GM19043 (cell line): ENCODE measurements around the gene SDF2L1.
"Not testable (repeated sequence)": the region's sequence is repeated elsewhere in the genome, so short reads cannot be mapped to it uniquely, and the experiment has no call there.

ENCODE experiments used
- ATAC-seq: cut with Tn5 transposase; IDR thresholded peaks from one replicate; pipeline ENCODE4 v1.9.1; 2021; ENCODE audit warnings: low read depth; ENCODE audit not compliant: unreplicated experiment

The SDF2L1 gene

DNA sequence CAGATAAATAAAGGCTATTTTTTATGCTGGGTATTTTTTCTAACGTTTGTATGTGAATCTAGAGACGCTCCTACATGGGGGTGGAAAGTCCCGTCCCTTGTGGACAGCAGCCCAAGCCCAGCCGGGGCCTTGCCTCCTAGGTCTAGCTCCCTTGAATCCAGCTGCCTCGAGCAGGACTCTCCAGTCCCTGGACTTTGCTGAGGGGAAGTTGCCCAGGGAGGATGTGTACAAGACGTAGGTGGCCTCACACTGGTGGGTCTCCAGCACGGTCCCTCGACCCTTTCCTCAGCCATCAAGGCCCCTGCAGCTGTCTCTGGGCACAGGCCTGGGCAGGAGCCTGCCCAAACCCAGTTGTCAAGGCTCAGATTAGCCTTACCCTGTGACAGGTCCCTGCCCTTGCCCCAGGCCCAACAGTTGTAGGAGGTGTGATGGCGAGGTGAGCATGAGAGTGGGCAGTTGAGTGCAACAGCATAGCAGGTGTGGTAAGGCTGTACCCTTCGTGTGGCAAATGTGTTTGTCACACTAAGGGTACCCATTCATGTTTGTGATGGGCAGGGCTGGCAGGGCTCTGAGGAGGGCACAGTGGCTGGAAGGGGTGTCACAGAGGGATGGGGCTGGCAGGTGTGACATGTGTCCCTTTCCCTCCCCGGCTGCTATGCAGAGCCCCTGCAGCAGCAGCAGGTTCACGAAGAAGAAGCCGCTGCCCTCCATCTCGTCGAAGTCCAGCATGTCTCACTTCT, 6.2 kb upstream of the SDF2L1 start:
- no peak for ATAC-seq

DNA sequence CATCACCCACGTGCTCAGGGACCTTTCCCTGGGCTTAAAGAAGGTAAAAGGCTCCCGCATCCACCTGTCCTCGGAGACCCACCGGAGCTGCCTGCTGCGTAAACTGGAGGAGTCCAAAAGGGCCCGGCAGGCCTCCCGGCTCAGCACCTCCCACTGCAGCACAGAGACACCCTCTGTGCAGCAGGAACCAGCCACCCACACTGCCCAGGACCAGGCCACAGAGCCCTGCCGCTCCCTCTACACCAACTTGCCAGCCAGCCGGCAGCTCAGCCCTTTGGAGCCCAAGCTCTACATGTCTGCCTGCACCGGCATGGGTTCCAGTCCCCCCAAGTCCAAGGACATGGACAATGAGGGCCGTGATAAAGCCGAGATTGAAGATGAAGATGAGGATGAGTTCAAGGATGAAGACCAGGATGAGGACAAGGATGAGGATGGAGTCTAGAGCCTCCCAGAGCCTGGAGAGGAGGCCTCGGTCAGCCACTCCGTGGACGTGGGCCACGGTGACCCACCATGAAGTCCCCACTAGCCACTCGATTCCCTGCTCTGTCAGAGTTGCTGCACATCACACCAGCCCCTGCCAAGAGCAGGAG, 5.4 kb upstream of the SDF2L1 start:
- no peak for ATAC-seq

DNA sequence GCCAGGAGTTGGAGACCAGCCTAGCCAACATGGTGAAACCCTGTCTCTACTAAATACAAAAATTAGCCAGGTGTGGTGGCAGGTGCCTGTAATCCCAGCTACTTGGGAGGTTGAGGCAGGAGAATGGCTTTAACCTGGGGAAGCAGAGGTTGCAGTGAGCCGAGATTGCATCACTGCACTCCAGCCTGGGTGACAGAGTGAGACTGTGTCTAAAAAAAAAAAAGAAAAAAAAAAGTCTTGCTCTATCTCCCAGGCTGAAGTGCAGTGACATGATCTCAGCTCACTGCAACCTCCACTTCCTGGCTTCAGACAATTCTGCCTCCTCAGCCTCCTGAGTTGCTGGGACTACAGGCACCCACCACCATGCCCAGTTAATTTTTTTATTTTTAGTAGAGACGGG, 4.7 kb upstream of the SDF2L1 start:
- ATAC-seq: not testable (repeated sequence)

DNA sequence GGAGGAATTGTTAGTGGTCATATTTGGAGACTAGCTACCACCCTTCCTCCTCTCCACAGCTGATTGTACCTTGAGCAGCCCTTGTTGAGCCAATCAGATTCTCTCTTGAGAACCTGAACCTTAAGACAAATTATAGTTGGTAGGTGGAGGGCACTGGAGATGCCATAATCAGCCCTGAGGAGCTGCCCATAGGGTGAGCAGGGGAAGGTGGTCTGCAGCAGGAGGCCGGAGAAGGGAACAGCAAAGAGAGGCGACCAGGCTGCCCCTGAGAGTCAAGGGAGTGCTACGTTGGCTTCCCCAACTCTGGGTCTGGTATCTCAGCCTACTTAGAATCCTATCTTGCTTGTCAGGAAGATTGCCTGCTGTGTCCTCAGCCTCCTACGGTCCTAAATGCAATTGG, 2.7 kb upstream of the SDF2L1 start:
- no peak for ATAC-seq

DNA sequence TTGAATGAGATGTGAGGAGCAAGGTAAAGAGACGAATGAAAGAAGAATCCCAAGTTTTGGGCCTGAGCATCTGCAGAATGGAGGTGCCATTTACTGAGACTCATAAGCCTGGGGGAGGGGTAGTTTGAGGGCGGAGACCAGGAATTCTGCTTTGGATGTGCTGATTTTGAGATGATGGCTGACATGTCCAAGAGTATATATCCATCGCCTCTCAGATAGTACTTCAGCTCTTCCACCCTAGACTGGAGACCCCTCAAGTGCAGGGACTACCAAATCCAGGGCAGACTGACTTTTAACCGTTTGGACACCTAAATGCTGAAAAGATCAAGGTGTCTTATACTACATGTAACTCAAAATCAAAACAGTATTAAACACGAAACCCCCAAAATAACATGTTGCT, 1.3 kb upstream of the SDF2L1 start:
- ATAC-seq: no peak

DNA sequence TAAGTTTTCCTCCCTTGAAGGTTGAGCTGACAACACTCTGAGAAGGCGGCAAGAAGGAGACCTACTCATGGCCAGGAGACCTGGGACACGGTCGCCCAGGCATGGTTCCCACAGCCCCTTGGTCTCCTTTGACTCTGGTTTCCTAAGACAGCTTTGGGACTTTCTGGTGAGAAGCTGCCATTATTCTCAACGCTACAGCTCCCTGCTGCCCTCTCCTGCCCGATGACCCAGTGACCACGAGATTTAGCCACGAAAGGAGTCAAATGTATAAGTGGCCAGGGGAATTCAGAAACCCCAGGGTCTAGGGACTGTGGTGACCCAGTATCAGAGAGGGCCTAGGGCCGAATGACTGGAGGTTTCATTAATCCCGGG, 699 bp upstream of the SDF2L1 start:
- no peak for ATAC-seq

DNA sequence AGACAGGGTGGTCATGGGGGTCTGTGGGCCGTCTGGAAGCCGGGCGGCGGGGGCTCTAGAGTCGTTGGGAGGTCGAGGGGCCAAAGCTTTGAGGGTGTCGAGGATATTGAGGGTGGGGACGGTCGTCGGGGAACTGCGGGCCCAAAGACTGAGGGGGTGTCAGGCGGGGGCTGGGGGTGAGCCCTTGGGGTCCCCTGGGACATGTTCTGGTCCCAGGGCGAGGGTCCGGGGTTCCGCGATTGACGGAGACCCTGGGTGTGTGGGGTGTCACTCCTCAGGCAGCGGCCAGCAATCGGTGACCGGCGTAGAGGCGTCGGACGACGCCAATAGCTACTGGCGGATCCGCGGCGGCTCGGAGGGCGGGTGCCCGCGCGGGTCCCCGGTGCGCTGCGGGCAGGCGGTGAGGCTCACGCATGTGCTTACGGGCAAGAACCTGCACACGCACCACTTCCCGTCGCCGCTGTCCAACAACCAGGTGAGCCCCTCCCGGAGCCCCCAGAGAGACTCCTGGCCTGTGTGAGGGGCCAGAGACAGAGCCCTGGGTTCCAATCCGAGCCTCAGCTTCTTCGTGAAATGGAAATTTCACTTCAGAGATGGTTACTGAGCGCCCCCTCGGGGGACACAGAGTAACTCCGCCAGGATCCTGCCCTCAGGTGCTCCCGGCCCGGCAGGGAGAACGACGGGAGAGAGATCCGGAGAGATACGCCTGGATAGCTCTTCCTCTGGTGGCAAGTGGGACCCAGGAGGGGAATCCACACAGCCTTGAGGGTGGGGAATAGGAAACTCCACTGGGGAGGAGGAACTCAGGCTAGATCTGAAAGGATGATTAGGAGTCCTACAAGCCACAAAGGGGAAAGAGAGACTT, 714 bp downstream of the SDF2L1 start:
- no peak for ATAC-seq

DNA sequence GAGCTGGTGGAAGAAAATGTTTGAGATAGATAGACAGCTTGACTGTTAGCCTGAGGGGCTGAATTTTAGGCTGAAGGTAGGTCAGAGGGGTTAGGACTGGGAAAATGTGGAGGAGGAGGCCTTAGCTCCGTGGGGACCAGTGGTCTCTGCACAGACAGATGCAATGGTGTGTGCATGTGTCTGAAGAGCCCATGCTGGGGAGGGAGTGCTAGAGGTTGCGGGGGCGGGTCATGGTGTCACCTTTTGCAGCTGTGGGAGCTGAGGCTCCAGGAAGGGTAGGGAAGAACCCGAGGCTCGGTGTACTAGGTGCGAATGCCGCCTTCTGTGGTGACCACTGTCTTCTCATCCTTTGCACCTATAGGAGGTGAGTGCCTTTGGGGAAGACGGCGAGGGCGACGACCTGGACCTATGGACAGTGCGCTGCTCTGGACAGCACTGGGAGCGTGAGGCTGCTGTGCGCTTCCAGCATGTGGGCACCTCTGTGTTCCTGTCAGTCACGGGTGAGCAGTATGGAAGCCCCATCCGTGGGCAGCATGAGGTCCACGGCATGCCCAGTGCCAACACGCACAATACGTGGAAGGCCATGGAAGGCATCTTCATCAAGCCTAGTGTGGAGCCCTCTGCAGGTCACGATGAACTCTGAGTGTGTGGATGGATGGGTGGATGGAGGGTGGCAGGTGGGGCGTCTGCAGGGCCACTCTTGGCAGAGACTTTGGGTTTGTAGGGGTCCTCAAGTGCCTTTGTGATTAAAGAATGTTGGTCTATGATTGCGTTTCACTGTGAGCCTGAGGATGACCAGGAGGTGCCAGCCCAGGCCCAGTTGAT, 1.6 kb downstream of the SDF2L1 start:
- ATAC-seq: no peak

DNA sequence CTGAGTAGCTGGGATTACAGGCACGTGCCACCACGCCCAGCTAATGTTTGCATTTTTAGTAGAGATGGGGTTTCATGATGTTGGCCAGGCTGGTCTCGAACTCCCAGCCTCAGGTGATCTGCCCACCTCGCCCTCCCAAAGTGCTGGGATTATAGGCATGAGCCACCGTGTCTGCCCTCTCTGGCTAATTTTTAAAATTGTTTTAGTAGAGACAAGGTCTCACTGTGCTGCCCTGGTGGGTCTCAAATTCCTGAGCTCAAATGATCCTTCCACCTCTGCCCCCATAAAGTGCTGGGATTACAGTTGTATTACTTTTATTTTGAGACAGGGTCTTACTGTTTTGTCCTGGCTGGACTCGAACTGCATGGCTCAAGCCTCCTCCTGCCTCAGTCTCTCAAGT, 3.4 kb downstream of the SDF2L1 start:
- ATAC-seq: not testable (repeated sequence)

DNA sequence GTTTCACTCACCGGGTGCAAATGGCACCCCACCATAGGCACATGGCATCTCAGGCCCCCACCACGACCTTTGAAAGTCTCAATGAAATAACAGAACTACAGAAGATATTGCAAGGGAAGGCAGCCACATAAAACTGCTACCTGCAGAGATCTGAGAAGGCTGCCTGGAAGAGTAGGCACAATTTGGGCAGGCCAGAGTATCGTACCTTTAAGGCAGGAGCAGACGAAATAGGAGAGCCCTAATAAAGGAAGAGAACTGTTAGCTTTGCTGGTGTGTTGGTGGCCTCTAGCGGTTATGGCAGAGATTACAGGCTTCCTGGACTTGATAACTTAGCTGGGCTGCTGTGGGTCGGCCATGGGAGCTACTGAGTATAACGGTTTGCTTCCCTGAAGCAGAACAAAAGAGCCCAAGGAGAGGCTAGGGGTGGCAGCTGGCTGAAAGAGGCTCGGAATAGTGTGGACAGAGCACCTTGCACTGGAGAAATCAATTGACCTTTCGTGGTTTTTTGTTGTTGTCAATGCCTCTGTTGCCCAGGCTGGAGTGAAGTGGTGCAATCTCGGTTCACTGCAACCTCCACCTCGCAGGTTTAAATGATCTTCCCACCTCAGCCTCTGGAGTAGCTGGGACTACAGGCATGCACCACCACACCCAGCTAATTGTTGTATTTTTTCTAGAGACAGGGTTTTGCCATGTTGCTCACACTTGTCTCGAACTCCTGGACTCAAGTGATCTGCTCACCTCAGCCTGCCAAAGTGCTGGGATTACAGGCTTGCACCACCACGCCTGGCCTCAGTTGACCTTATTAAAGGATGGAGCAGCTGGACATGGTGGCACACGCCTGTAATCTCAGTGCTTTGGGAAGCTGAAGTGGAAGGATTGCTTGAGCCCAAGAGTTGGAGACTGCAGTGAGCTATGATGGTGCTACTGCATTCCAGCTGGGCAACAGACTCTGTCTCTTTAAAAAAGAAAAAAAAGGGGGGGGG, 4.8 kb downstream of the SDF2L1 start:
- no peak for ATAC-seq

DNA sequence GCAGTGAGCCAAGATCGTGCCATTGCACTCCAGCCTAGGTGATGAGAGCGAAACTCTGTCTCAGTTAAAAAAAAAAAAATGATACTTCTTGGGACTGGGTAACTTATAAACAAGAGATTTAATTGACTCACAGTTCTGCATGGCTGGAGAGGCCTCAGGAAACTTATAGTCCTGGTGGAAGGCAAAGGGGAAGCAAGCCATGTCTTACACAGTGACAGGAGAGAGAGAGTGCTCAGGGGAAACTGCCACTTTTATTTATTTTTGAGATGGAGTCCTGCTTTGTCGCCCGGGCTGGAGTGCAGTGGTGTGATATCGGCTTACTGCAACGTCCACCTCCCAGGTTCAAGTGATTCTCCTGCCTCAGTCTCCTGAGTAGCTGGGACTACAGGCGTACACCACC, 8.2 kb downstream of the SDF2L1 start:
- ATAC-seq: no peak

DNA sequence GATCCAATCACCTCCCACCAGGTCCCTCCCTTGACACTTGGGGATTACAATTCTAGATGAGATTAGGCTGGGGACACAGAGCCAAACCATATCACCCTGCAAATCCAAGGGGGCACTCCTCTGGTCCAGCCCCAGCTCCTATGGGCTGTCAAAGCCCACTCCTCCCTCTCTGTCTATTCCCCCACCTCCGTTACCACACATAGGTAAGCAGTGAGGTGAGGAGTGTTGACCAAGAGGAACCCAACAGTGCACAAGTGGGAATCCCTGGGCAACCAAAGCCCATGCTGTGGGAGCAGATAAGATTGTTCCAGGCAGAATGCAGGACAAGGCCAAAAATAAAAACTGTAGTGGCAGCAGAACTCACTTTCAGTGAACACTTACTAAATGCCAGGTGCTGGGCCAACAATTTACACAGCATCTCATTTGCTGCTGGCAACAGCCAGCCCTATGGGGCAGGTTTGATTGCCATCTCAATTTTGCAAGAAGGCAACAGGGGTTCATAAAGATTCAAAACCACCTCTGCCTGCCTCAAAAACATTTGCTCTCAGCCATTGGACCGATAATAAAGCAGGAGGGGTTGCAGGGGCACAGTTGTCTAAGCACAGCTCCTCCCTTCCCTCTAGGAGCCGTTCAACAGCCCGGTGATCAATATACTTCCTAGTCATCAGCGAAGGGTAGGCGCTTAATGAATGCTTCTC, 8.9 kb downstream of the SDF2L1 start:
- no peak for ATAC-seq

DNA sequence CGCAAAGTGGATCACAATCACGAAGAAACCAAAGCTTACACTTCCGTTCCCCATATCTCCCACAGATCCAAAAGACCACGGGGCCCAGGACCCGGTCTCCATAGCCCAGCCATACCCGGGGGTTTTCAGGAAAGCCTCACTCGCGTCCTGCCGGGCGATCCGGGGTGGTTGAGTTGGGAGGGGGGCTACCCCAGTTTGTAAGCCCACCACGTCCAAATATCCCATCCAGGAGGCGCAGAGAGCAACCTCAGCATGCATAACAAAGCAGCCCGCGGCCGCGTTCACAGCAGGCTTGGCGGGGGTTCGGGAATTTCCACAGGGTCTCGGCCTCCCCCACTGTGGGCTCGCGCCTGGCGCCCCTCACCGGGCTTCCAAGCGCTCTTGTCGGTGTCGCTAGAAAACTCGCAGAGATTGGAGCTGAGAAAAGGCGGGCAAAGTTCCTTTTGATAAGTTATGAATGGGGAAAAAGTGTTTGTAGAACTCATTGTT, 9.5 kb downstream of the SDF2L1 start:
- peak; percentile 28 for ATAC-seq

DNA sequence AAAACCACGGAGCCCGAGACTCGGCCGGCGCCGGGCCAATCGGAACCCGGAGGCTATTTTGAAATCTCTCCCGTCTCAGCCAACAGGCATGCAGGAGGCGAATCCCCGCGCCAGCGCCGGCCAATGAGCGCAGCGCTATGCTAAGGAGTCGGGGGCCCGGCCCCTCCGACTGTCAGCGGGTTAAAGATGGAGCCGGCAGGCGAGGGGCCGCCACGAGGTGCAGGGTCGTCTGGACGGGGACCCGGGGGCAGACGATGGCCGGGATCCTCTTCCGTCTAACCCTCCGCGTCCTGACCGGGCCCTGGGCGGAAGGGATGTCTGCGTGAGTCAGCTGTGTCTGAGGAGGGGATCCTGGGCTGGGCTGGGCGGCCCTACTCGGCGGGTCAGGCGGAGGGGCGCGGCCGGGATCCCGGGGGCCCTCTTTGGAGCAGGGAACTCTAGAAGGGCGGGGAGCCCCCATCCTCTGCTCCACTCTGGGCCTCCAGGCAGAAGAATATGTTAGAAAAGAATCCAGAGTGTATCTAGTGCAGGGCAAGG, 10.0 kb downstream of the SDF2L1 start:
- peak; percentile 92 for ATAC-seq

DNA sequence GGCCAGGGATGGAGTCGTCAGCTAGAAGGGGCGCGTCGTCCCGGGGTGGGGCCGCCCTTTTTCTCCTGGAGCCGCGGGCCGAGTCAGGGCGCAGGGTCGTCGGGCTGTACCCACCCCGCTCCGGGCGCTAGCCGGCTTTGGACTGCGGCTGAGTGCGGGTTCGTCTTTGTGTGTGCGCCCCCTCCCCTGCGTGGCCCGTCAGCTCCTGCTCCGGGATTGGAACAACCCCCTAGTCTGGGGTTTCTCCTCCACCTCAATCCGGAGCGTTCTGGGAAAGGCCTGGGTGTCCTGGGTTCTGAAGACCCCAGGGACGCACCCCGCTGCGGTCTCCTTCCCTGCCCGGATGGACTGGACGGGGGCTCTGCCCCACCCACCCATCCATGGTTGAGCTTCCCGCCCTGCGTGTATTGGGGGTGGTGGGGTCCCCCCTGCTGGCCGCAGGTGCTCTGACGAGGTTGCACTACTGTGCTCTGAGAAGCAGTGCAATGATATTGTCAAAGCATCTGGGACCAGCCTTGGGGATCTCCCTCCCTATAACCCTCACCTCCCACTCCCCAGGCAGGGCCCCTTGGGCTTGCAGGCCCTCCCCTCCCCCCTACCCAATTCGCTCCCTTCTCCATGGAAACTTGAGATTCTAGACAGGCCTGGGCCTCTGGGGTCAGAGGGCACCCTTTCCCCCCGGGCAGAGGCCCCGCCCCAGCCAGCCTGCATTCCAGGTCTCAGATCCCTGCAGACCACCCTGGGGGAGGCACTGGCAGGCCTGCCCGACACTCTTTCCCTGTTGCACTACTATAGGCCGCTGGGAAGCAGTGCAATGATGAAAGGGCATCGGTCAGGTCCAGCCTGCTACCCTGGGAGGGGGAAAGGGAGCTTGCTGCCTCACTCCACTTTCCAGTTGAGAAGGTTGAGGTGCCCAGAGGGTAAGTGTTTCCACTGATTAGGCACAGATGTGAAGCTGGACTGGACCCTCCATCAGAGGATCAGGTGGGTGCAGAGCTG, 10.7 kb downstream of the SDF2L1 start:
- no peak for ATAC-seq

DNA sequence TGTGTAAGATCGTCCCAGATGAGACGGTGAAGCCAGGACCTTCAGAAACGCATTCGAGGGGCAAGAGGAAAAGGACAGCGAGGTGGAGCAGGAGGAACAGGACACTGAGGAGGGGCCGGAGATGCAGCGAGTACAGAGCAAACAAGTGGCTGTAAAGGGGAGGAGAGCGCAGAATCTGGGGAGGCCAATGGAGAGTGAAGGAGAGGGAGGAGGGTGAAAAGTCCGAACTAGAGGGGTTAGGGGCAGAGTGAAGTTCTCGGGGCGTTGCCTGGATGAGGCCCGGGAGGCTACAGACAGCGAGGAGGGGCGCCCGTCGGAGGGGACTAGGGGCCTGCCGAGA, 14.9 kb downstream of the SDF2L1 start:
- ATAC-seq: no peak

DNA sequence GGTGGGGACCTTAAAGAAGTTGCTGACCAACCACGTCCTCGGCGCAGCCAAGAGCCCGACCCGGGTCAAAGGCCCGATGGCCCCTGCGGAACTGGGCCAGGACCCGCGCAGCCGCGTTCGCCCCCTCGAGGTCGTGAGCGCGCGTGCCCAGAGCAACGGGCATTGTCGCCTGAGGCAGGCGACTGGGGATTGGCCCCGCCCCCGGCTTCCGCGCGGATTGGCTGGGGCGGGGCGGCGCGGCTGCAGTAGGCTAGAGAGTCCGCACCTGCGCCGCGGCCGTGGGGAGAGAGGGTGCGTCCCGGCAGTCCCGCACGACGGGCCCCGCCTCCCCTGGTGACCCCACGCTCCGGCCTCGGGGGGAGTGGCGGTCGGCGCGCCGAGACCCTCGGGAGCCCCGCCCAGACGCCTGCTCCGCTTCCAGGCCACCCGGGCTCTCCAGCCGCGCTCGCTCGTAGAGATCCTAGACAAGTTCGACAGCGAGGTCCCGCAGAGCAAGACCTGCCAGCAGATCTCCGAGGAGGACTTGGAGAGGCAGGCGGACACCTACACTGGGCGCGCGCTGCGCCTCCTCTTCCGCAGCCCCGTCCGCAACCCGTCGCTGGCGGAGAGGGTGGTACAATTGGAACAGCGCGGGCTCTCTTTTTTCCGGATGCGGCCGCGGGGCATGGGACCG, 15.4 kb downstream of the SDF2L1 start:
- peak; percentile 66 for ATAC-seq
